ENCODE data around the gene ZNF57.
A peak's percentile ranks its signal among the peaks of the same experiment; 100 is the strongest.
"Not testable (repeated sequence)": the region's sequence is repeated elsewhere in the genome, so short reads cannot be mapped to it uniquely, and the experiment has no call there.

The ZNF57 gene

GRCh38 chr19:2952953-2953481, 52.3 kb downstream of the ZNF57 start:
- DNase-seq (ENCODE audit: low read depth) = no peak

- DNase-seq (ENCODE audit: low read depth) = no peak
Measured at GRCh38 chr19:2957160-2957559, 56.4 kb downstream of the ZNF57 start.

- DNase-seq (ENCODE audit: low read depth) = no peak
Measured at GRCh38 chr19:2960120-2960519, 59.4 kb downstream of the ZNF57 start.

GRCh38 chr19:2962018-2962670, 61.4 kb downstream of the ZNF57 start:
- peak; percentile 84 for DNase-seq (ENCODE audit: low read depth)

- no peak for DNase-seq (ENCODE audit: low read depth)
Measured at GRCh38 chr19:2963122-2963521, 62.4 kb downstream of the ZNF57 start.

- DNase-seq (ENCODE audit: low read depth) = not testable (repeated sequence)
Measured at GRCh38 chr19:2963631-2964030, 62.9 kb downstream of the ZNF57 start.

- no peak for DNase-seq (ENCODE audit: low read depth)
Measured at GRCh38 chr19:2964874-2965273, 64.1 kb downstream of the ZNF57 start.

GRCh38 chr19:2967972-2968371, 67.2 kb downstream of the ZNF57 start:
- no peak for DNase-seq (ENCODE audit: low read depth)

Measured in fibroblast of the conjunctiva (primary cell).